AG04449 (cell line): ENCODE measurements around the gene AP4M1.

Experiments
- CTCF ChIA-PET: fragments of 350-600 bp; formaldehyde crosslinking; extraction: SDS; loops from one replicate; lab custom pipeline; 2021; ENCODE audit warnings: antibody characterized with exemption; lab: Yijun Ruan, JAX
- POLR2A ChIA-PET: fragments of 400-600, 350-600 bp; formaldehyde crosslinking; extraction: SDS; loops from one replicate; lab custom pipeline; 2020; ENCODE audit warnings: antibody characterized with exemption, inconsistent platforms; lab: Yijun Ruan, JAX
- DNase-seq: peaks from one replicate; pipeline ENCODE4 v3.0.0-alpha.2; 2010; ENCODE audit warnings: low read depth, low spot score
- H3K4me3 ChIP-seq: 2 replicates; pipeline ENCODE4 v1.5.1; 2011; ENCODE audit warnings: low read depth, mild to moderate bottlenecking, control low read depth, low read length
- TF ChIP-seq, protein P1 (sequence below): IDR thresholded peaks from one replicate; pipeline ENCODE4 v1.5.1; 2011; ENCODE audit warnings: mild to moderate bottlenecking, moderate library complexity, low read length, control low read depth, inconsistent platforms; ENCODE audit not compliant: insufficient read depth; ENCODE audit errors: missing control alignments

Gene AP4M1

DNA sequence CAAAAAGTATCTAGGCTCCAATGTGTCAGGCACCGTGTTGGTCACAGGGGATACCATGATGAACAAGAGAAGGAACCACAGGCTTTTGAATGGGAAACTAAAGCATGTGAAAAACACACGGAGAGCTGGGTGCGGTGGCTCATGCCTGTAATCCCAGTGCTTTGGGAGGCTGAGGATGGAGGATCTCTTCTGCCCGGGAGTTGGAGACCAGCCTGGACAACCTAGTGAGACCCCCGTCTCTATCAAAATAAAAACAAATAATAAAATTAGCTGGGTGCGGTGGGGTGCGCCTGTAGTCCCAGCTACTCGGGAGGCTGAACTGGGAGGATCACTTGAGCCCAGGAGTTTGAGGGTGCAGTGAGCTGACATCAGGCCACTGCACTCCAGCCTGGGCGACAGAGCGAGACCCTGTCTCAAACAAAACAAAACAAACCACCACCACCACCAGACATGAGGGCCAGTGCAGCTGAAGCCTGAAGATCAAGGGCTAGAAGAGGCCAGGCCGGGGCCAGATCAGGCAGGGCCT is 13.3 kb upstream of the AP4M1 start:
- no peak for DNase-seq
- ChIA-PET POLR2A (interaction anchor here (0.6 to 1.2 kb wide), 2 partner anchors 13 to 38 kb away, joined by 3 to 14 read pairs; partner anchors contain the start of genes AP4M1, MCM7 and ZSCAN21), CTCF (interaction anchor here (1.0 to 1.9 kb wide), 2 partner anchors 9 to 12 kb away, joined by 3 to 7 read pairs; no protein-coding TSS in a partner anchor)
- TF ChIP-seq, protein P1, sequence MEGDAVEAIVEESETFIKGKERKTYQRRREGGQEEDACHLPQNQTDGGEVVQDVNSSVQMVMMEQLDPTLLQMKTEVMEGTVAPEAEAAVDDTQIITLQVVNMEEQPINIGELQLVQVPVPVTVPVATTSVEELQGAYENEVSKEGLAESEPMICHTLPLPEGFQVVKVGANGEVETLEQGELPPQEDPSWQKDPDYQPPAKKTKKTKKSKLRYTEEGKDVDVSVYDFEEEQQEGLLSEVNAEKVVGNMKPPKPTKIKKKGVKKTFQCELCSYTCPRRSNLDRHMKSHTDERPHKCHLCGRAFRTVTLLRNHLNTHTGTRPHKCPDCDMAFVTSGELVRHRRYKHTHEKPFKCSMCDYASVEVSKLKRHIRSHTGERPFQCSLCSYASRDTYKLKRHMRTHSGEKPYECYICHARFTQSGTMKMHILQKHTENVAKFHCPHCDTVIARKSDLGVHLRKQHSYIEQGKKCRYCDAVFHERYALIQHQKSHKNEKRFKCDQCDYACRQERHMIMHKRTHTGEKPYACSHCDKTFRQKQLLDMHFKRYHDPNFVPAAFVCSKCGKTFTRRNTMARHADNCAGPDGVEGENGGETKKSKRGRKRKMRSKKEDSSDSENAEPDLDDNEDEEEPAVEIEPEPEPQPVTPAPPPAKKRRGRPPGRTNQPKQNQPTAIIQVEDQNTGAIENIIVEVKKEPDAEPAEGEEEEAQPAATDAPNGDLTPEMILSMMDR, result no peak
- H3K4me3 ChIP-seq, result peak overlapping the region; percentile 89

DNA sequence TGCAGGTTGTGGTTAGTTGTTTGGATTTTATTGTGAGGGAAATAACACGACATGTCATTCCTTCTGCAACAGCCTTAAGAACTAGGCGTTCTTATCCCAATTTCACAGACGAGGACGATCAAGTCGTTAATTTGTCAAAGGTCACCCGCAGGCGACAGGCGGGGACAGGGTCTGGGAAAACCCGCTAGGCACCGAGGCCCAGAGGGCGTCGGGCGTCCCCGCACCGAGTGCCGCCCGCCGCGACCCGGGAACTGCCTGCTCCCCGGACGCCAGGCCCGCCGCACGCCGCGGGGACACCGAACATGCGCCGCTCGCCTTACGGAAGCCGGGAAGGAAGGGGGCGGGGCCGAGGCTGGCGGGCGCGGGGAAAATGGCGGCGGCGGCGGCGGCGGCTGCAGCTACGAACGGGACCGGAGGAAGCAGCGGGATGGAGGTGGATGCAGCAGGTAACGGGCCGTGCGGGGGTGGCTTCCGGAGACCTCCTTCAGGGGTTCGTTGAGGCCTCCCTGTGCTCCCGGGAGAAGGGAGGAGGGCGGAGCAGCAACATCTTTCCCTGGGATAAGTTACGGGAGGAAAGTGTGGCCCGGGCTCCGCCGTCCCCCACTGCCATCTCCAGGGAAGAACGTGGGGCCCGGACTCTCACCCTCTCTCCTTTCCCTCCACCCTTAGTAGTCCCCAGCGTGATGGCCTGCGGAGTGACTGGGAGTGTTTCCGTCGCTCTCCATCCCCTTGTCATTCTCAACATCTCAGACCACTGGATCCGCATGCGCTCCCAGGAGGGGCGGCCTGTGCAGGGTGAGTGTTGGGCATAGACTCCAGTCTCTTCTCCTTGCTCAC is 12.6 kb upstream of the AP4M1 start, which contains the start of gene COPS6:
Gene COPS6 (plus strand): TSS at position 349 of the 837 bp plus-strand sequence. CDS start 22 bp downstream, at position 371.
- peak within 1 kb of the TSS; percentile 89 for H3K4me3 ChIP-seq
- ChIA-PET CTCF (interaction anchor here (1.0 to 1.9 kb wide), 2 partner anchors 9 to 11 kb away, joined by 3 to 7 read pairs; no protein-coding TSS in a partner anchor), POLR2A (interaction anchor here (0.6 to 2.1 kb wide), 3 partner anchors 12 to 39 kb away, joined by 3 to 14 read pairs (median 11); partner anchors contain the start of genes AP4M1, MCM7 and ZSCAN21)
- TF ChIP-seq, protein P1, result no peak
- no peak for DNase-seq

DNA sequence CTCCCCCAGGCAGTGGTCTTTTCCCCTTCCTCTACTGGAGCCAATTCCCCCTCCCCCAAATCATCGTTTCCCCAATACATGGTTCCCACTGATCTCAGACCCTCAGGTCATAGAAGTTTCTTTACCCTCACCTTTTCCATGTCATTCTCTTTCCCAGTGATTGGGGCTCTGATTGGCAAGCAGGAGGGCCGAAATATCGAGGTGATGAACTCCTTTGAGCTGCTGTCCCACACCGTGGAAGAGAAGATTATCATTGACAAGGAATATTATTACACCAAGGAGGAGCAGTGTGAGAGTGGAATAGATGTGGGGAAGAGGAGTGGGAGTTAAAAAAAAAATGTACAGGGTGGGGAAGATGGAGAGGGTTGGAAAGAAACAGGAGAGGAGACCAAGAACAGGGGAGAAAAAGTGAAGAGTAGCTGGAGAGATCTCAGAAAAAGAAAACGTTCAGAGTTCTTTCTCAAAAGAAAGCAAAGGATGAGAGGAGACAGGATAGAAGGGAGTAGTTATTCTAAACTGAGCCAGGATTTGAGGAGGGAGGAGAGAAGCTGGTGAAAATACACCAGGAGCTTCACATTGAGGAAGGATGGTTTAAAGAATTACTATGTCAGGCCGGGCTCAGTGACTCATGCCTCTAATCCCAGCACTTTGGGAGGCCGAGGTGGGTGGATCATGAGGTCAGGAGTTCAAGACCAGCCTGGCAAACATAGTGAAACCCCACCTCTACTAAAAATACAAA is 11.8 kb upstream of the AP4M1 start:
- no peak for DNase-seq
- ChIA-PET CTCF (interaction anchor here (0.6 to 1.7 kb wide), 5 partner anchors 10 to 97 kb away, joined by 3 to 10 read pairs (median 4); no protein-coding TSS in a partner anchor), POLR2A (interaction anchor here (2.1 kb wide), 1 partner anchor 11 kb away, joined by 11 read pairs; the partner anchor contains the start of gene MCM7)

DNA sequence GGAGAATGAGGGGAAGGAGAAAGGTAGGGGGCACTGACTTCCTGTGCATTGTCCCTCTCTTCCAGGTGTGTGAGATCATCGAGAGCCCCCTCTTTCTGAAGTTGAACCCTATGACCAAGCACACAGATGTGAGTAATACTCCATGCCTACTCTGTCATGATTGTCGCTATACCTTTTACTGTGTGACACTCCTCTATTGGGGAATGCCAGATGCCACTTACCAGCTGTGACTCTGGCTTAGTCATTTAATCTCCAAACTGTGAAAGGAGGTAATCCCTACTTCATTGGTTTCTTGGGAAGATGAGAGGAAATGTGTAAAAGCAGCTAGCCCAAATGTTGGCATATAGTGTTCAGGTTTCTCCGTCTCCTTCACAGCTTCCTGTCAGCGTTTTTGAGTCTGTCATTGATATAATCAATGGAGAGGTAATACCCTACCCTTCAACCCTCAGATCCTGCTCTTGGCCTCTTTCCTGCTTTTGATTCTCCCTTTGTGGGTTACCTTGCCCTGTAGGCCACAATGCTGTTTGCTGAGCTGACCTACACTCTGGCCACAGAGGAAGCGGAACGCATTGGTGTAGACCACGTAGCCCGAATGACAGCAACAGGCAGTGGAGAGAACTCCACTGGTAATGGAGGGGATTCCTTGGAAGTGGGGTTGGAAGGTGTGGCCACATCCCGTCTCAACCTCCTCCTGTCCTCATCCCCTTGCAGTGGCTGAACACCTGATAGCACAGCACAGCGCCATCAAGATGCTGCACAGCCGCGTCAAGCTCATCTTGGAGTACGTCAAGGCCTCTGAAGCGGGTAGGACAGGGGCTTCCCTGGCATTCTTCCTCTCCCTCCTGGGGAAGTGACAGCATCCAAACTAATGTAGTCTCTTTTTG is 10.7 kb upstream of the AP4M1 start:
- no peak for DNase-seq
- CTCF ChIA-PET, result interaction anchor here (0.8 to 1.7 kb wide), 4 partner anchors 8 to 98 kb away, joined by 3 to 10 read pairs (median 5); no protein-coding TSS in a partner anchor
- POLR2A ChIA-PET, result interaction anchor here (2.1 kb wide), 1 partner anchor 10 kb away, joined by 11 read pairs; the partner anchor contains the start of gene MCM7
- TF ChIP-seq, protein P1, result no peak
- no peak overlapping the region for H3K4me3 ChIP-seq

More for the DNA sequence above, 11.8 kb upstream of the AP4M1 start:
- H3K4me3 ChIP-seq, result peak overlapping the region; percentile 89
- TF ChIP-seq, protein P1, result no peak
